HK-2 (cell line): ENCODE measurements around the gene CORO2B.

ENCODE experiments used
- DNase-seq: peaks from one replicate; pipeline ENCODE4 v3.0.0-alpha.2; 2018; ENCODE audit not compliant: unreplicated experiment

Gene CORO2B

GRCh38 chr15:68629519-68630210 is 50.9 kb downstream of the CORO2B start:
- no peak for DNase-seq

GRCh38 chr15:68630211-68630555 is 51.4 kb downstream of the CORO2B start:
- DNase-seq = no peak

GRCh38 chr15:68630836-68631235 is 52.0 kb downstream of the CORO2B start:
- DNase-seq = no peak

GRCh38 chr15:68631601-68632051 is 52.8 kb downstream of the CORO2B start:
- no peak for DNase-seq

GRCh38 chr15:68632101-68632500 is 53.3 kb downstream of the CORO2B start:
- DNase-seq = no peak

GRCh38 chr15:68633231-68634121 is 54.7 kb downstream of the CORO2B start:
- no peak for DNase-seq

- no peak for DNase-seq
Observed at GRCh38 chr15:68634122-68634482, 55.3 kb downstream of the CORO2B start.

GRCh38 chr15:68634531-68634930 is 55.7 kb downstream of the CORO2B start:
- DNase-seq = no peak

- no peak for DNase-seq
Observed at GRCh38 chr15:68635141-68635540, 56.3 kb downstream of the CORO2B start.

GRCh38 chr15:68636256-68636655 is 57.5 kb downstream of the CORO2B start:
- DNase-seq = no peak

- no peak for DNase-seq
Observed at GRCh38 chr15:68637767-68638404, 59.1 kb downstream of the CORO2B start.

- no peak for DNase-seq
Observed at GRCh38 chr15:68638953-68639515, 60.2 kb downstream of the CORO2B start.

- no peak for DNase-seq
Observed at GRCh38 chr15:68639926-68640600, 61.3 kb downstream of the CORO2B start.

GRCh38 chr15:68640791-68641331 is 62.1 kb downstream of the CORO2B start:
- no peak for DNase-seq

GRCh38 chr15:68641376-68641775 is 62.6 kb downstream of the CORO2B start:
- no peak for DNase-seq

GRCh38 chr15:68642491-68642845 is 63.7 kb downstream of the CORO2B start:
- DNase-seq = no peak

- DNase-seq = no peak
Observed at GRCh38 chr15:68643216-68643830, 64.5 kb downstream of the CORO2B start.

- no peak for DNase-seq
Observed at GRCh38 chr15:68644083-68644904, 65.5 kb downstream of the CORO2B start.

GRCh38 chr15:68644996-68645395 is 66.2 kb downstream of the CORO2B start:
- no peak for DNase-seq

- DNase-seq = no peak
Observed at GRCh38 chr15:68646156-68646555, 67.4 kb downstream of the CORO2B start.
